HEK293T (cell line): Measurements from ENCODE around the gene BCO2.

Source experiments
- ARNT ChIP-seq: fragments of 450-650 bp; IDR thresholded peaks from 2 replicates; pipeline ENCODE4 v1.6.1; 2017; ENCODE audit warnings: mild to moderate bottlenecking
- BHLHE40 ChIP-seq: fragments of 450-650 bp; IDR thresholded peaks from 2 replicates; pipeline ENCODE4 v1.6.1; 2016; ENCODE audit warnings: mild to moderate bottlenecking, moderate library complexity, borderline replicate concordance
- FOXM1 ChIP-seq: fragments of 450-650 bp; IDR thresholded peaks from 2 replicates; pipeline ENCODE4 v1.6.1; 2017; ENCODE audit warnings: mild to moderate bottlenecking, borderline replicate concordance
- HDGF ChIP-seq: fragments of 450-650 bp; IDR thresholded peaks from 2 replicates; pipeline ENCODE4 v1.6.1; 2017; ENCODE audit warnings: antibody characterized with exemption, borderline replicate concordance
- NFRKB ChIP-seq: fragments of 450-650 bp; IDR thresholded peaks from 2 replicates; pipeline ENCODE4 v1.6.1; 2016; ENCODE audit warnings: mild to moderate bottlenecking, moderate library complexity
- SP1 ChIP-seq: fragments of 450-650 bp; IDR thresholded peaks from 2 replicates; pipeline ENCODE4 v1.6.1; 2017
- TARDBP ChIP-seq: fragments of 450-650 bp; IDR thresholded peaks from 2 replicates; pipeline ENCODE4 v1.6.1; 2016

DNA sequence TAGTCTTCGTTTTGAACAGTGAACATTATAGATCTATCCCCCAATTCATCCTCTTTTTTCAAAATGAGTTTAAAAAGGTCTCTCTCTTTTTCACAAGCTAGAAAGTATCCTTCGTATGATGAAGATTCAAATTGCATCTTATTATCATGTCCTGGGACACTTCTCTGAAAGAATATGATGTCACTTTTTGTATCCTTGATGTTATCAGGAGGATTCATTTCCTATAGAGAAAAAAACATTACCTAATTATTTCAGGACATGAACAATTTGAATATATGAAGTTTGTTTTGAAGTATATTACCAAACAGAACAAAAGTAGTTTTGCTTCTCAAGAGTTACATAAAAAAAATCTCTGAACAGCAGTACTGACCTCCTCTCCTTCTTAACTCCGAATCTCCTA is 31.7 kb upstream of the BCO2 start:
- TF ChIP-seq FOXM1 (no peak), HDGF (no peak), TARDBP (no peak), BHLHE40 (no peak), ARNT (no peak), NFRKB (no peak), SP1 (no peak)
